B cell (primary cell): ENCODE data around the gene LZTFL1. TPM values are rescaled to one million over a fixed set of nuclear protein-coding genes. Genes with fewer than 3 reads are reported as not detected.

Experiments
- ATAC-seq: fragments of 200-7000 bp; cut with Tn5 transposase; one replicate; pipeline ENCODE4 v1.10.0; 2021; ENCODE audit warnings: low read depth, mild to moderate bottlenecking, moderate number of reproducible peaks, moderate library complexity
- CTCF ChIA-PET: fragments of 350-600 bp; sonication (Branson Sonifier 250); formaldehyde crosslinking; loops from one replicate; lab custom pipeline; 2021; ENCODE audit warnings: antibody characterized with exemption, inconsistent platforms; lab: Charles Lee
- POLR2A ChIA-PET: fragments of 350-600 bp; sonication (Branson Sonifier 250); formaldehyde crosslinking; loops from one replicate; lab custom pipeline; 2021; ENCODE audit warnings: antibody characterized with exemption; lab: Charles Lee
- DNase-seq: peaks from one replicate; pipeline ENCODE4 v3.0.0; 2013
- H2AFZ ChIP-seq: 2 replicates; pipeline ENCODE4 v1.6.1; 2012; ENCODE audit warnings: mild to moderate bottlenecking, low read depth, low read length; ENCODE audit not compliant: insufficient read depth, poor library complexity, severe bottlenecking
- H3K27ac ChIP-seq, 2 donors: 1 replicate in 1 of 2; 2 replicates in 1 of 2; pipeline ENCODE4 v1.5.1; 2012 to 2013; ENCODE audit warnings: low read length in 2 of 2, mild to moderate bottlenecking in 2 of 2, moderate library complexity in 1 of 2
- H3K27me3 ChIP-seq, 4 experiments: fragments of 200-600 bp in 1 of 4; sonication (generic) in 1 of 4; replicated peaks in 1 of 4; 1 replicate in 2 of 4; 2 replicates in 2 of 4; pipeline versions ENCODE4 v1.6.1 to v1.7.0; 2013 to 2016; ENCODE audit warnings: low read length in 3 of 4, mild to moderate bottlenecking in 2 of 4, mixed read lengths in 1 of 4, moderate library complexity in 1 of 4; ENCODE audit not compliant: insufficient read depth in 4 of 4, control insufficient read depth in 3 of 4; ENCODE audit errors: control extremely low read depth in 1 of 4
- H3K36me3 ChIP-seq, 2 experiments: replicated peaks in 1 of 2; 1 replicate in 1 of 2; 2 replicates in 1 of 2; pipeline versions ENCODE4 v1.6.1 to v1.7.1; 2013; ENCODE audit warnings: low read length in 1 of 2; ENCODE audit not compliant: insufficient read depth in 2 of 2, control insufficient read depth in 1 of 2; ENCODE audit errors: control extremely low read depth in 1 of 2, extremely low read depth in 1 of 2
- H3K4me1 ChIP-seq, 2 donors: fragments of 200-600 bp in 1 of 2; sonication (generic) in 1 of 2; 1 replicate in 1 of 2; 2 replicates in 1 of 2; pipeline versions ENCODE4 v1.5.1 to v1.6.1; 2013 to 2017; ENCODE audit warnings: low read length in 2 of 2; ENCODE audit not compliant: control insufficient read depth in 2 of 2, insufficient read depth in 2 of 2
- H3K4me2 ChIP-seq: replicated peaks from 2 replicates; pipeline ENCODE3; 2012; ENCODE audit warnings: mild to moderate bottlenecking, low read depth, low read length; ENCODE audit not compliant: poor library complexity, severe bottlenecking
- H3K4me3 ChIP-seq, 5 experiments: fragments of 200-600 bp in 1 of 5; sonication (generic) in 1 of 5; 1 replicate in 3 of 5; 2 replicates in 2 of 5; pipeline versions ENCODE4 v1.5.1 to v1.7.0; 2011 to 2016; ENCODE audit warnings: low read length in 4 of 5, mild to moderate bottlenecking in 4 of 5, low read depth in 2 of 5, control low read depth in 1 of 5, moderate library complexity in 1 of 5; ENCODE audit not compliant: insufficient read depth in 1 of 5; ENCODE audit errors: control extremely low read depth in 1 of 5, extremely low read depth in 1 of 5
- H3K79me2 ChIP-seq: fragments of 200-600 bp; sonication (generic); one replicate; pipeline ENCODE4 v1.6.0; 2016; ENCODE audit warnings: low read length; ENCODE audit not compliant: control insufficient read depth, insufficient read depth
- H3K9ac ChIP-seq: fragments of 200-600 bp; sonication (generic); 2 replicates; pipeline ENCODE4 v1.6.1; 2017; ENCODE audit warnings: mild to moderate bottlenecking, low read length, moderate library complexity
- H3K9me3 ChIP-seq, 3 donors: one replicate each; pipeline versions ENCODE4 v1.6.1 to v1.7.1; 2013; ENCODE audit warnings: low read length in 2 of 3; ENCODE audit not compliant: control insufficient read depth in 2 of 3, insufficient read depth in 1 of 3; ENCODE audit errors: control extremely low read depth in 1 of 3
- H4K20me1 ChIP-seq: 2 replicates; pipeline ENCODE4 v1.6.0; 2012; ENCODE audit warnings: mild to moderate bottlenecking, low read length; ENCODE audit not compliant: insufficient read depth, control insufficient read depth, poor library complexity, severe bottlenecking
- H3K27ac Mint-ChIP-seq: one replicate; pipeline ENCODE4 v1.8.0; 2021; ENCODE audit warnings: mixed read lengths
- H3K27me3 Mint-ChIP-seq: one replicate; pipeline ENCODE4 v1.8.0; 2021; ENCODE audit warnings: mixed read lengths
- H3K4me1 Mint-ChIP-seq: one replicate; pipeline ENCODE4 v1.8.0; 2021; ENCODE audit warnings: mixed read lengths
- H3K4me3 Mint-ChIP-seq: one replicate; pipeline ENCODE4 v1.8.0; 2021; ENCODE audit warnings: mixed read lengths
- H3K9me3 Mint-ChIP-seq: one replicate; pipeline ENCODE4 v1.8.0; 2022; ENCODE audit warnings: mixed read lengths; ENCODE audit not compliant: insufficient read depth
- CTCF ChIP-seq: fragments of 200-600 bp; IDR thresholded peaks from one replicate; pipeline ENCODE4 v1.8.0; 2022; ENCODE audit warnings: antibody characterized with exemption, mild to moderate bottlenecking
- EZH2 ChIP-seq: IDR thresholded peaks from 2 replicates; pipeline ENCODE4 v1.6.1; 2012; ENCODE audit warnings: borderline replicate concordance, low read depth, mild to moderate bottlenecking, moderate library complexity, low read length; ENCODE audit not compliant: insufficient read depth, poor library complexity, severe bottlenecking
- WGBS: methylation state at CpG from one replicate; pipeline ENCODE4 v1.1.5; 2013; ENCODE audit warnings: missing lambda C conversion rate; ENCODE audit not compliant: insufficient coverage; 5-methylcytosine and 5-hydroxymethylcytosine counted together
- intact Hi-C: fragments of 100-400 bp; cut with micrococcal nuclease; formaldehyde crosslinking; loops from one replicate; pipeline ENCODE4 v1.10.0; 2022
- polyA plus RNA-seq: library from polyadenylated mRNA; depleted of rRNA; stranded (reverse); fragments of >200 nt; gene quantifications from 2 replicates; pipeline ENCODE4 v1.2.3, GENCODE V29; 2012
- total RNA-seq, 2 donors: library from RNA; stranded (reverse); fragments of 120-200 nt in 1 of 2; gene quantifications; 1 replicate in 1 of 2; 2 replicates in 1 of 2; pipeline versions ENCODE4 v1.2.3 to v1.2.4, GENCODE V29; 2013 to 2022

Gene LZTFL1
- total and polyA plus RNA-seq, 2 donors (not counting 1 experiment from before 2014, with no cell fraction given) = 16.5 to 17.8 TPM

GRCh38 chr3:45878124-45878523 is 36.2 kb upstream of the LZTFL1 start:
- Histone ChIP-seq H3K27ac (no peak overlapping the region), H3K9me3 (no peaks in the 10 kb centered on the region), H3K79me2 (no peaks in the 10 kb centered on the region), H3K9ac (no peak overlapping the region), H3K36me3 (no peaks in the 10 kb centered on the region), H3K27me3 (no peaks in the 10 kb centered on the region), H4K20me1 (no peaks in the 10 kb centered on the region), H3K4me3 (no peak overlapping the region), H3K4me1 (no peaks in the 10 kb centered on the region), H3K4me2 (no peak overlapping the region), H2AFZ (no peak overlapping the region)
- H3K9me3 Mint-ChIP-seq = no peaks in the 10 kb centered on the region
- ChIA-PET POLR2A (no interaction called here), CTCF (no interaction called here)
- no peaks in the 10 kb centered on the region for H3K4me1 Mint-ChIP-seq
- ATAC-seq (no peak), DNase-seq (no peak)
- H3K27ac Mint-ChIP-seq = no peak overlapping the region
- no peak overlapping the region for H3K4me3 Mint-ChIP-seq
- intact Hi-C loops = no loop called here
- TF ChIP-seq EZH2 (no peak), CTCF (no peak)
- no CpG with 5 or more reads among the region's 2 CpGs for WGBS
- H3K27me3 Mint-ChIP-seq = peaks cover 10% of the 10 kb centered on the region

- Histone ChIP-seq H3K36me3 (no peaks in the 10 kb centered on the region), H3K4me1 (peaks cover 6 to 18% of the 10 kb centered on the region in 2 donors), H3K9me3 (no peaks in the 10 kb centered on the region), H4K20me1 (no peaks in the 10 kb centered on the region), H3K4me3 (no peak overlapping the region), H3K9ac (no peak overlapping the region), H3K4me2 (no peak overlapping the region), H3K79me2 (no peaks in the 10 kb centered on the region), H2AFZ (no peak overlapping the region), H3K27me3 (no peaks in the 10 kb centered on the region), H3K27ac (no peak overlapping the region)
- no peak overlapping the region for H3K27ac Mint-ChIP-seq
- ATAC-seq (no peak), DNase-seq (no peak)
- POLR2A ChIA-PET = no interaction called here
- intact Hi-C loops = no loop called here
- CTCF ChIA-PET = interaction anchor here (0.6 kb wide), 1 partner anchor 23 kb away, joined by 3 read pairs; no protein-coding TSS in a partner anchor
- no CpG with 5 or more reads among the region's 5 CpGs for WGBS
- H3K9me3 Mint-ChIP-seq = no peaks in the 10 kb centered on the region
- no peak for TF ChIP-seq CTCF
- TF ChIP-seq EZH2 = no peak
- no peak overlapping the region for H3K4me3 Mint-ChIP-seq
- H3K27me3 Mint-ChIP-seq = peaks cover 4% of the 10 kb centered on the region
- peaks cover 21% of the 10 kb centered on the region for H3K4me1 Mint-ChIP-seq
Observed at GRCh38 chr3:45874677-45875346, 32.9 kb upstream of the LZTFL1 start.
